HG02678 (cell line): Measurements from ENCODE around the gene NADK2.

ENCODE experiments used
- ATAC-seq: cut with Tn5 transposase; IDR thresholded peaks from one replicate; pipeline ENCODE4 v1.9.1; 2021; ENCODE audit warnings: mild to moderate bottlenecking, moderate library complexity; ENCODE audit not compliant: unreplicated experiment

NADK2 gene

GRCh38 chr5:36164461-36164860 lies 77.3 kb downstream of the NADK2 start:
- ATAC-seq = no peak

- ATAC-seq = no peak
Measured at GRCh38 chr5:36162810-36163486, 78.8 kb downstream of the NADK2 start.

GRCh38 chr5:36161361-36161760 lies 80.4 kb downstream of the NADK2 start:
- ATAC-seq = no peak

DNA sequence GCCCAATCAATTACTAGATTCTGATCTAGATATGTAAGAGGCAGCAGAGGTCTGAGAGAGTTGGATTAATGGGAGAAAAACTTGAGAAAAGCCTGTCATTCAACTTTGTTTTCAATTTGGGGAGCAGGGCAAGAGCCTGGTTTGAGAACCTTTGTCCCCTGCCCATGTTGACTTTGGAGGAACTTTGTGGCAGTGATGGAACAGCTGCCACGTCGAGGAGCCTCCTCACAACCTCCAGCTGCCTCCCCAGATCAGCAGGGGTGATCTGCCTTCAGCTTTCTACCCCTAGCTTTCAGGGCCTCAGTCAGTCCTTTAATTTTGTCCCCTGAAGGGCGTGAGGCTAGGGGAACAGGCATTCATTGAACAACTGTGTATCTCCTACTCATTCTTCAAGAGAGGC lies 81.1 kb downstream of the NADK2 start:
- no peak for ATAC-seq

DNA sequence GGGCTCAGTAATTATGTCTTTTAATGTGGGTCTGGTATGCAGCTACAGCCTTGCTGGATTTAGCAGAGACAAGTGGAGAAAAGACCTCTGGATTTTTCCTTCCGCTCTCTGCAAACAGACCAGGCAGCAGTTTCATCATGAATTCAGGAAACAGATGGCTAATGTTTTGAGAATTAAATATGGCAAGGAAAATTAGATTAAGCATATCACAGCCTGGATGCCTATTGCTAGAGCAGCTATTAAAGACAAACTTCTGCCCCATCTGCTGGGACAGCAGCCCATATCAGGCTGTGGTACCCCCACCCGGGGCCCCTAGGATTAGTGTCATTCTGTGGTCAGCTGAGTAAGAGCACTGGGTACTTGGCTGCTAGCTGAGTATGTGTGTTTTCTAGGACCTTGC lies 83.6 kb downstream of the NADK2 start:
- ATAC-seq = no peak

- ATAC-seq = no peak
Measured at GRCh38 chr5:36156619-36157018, 85.1 kb downstream of the NADK2 start.

GRCh38 chr5:36156121-36156601 lies 85.6 kb downstream of the NADK2 start:
- ATAC-seq = no peak

GRCh38 chr5:36155291-36155690 lies 86.4 kb downstream of the NADK2 start:
- no peak for ATAC-seq

- no peak for ATAC-seq
Measured at GRCh38 chr5:36153726-36154125, 88.0 kb downstream of the NADK2 start.

DNA sequence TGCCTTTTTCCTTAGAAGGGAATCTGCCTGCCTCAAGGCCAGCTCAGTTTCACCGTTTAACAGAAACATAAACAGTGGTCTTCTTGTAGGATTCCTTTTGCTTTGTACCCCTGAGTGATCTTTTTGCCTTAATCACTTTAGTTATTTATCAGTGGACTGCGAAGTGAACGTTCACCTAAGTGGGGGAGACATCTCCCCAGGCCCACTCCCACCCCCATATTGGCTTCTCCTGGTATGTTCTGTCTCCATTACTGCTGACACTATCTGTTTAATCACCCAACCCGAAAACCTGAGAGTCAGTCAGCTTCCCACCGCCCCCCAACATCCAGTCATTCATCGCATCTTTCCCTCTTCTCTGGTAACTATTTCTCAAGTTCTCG lies 88.4 kb downstream of the NADK2 start:
- no peak for ATAC-seq

DNA sequence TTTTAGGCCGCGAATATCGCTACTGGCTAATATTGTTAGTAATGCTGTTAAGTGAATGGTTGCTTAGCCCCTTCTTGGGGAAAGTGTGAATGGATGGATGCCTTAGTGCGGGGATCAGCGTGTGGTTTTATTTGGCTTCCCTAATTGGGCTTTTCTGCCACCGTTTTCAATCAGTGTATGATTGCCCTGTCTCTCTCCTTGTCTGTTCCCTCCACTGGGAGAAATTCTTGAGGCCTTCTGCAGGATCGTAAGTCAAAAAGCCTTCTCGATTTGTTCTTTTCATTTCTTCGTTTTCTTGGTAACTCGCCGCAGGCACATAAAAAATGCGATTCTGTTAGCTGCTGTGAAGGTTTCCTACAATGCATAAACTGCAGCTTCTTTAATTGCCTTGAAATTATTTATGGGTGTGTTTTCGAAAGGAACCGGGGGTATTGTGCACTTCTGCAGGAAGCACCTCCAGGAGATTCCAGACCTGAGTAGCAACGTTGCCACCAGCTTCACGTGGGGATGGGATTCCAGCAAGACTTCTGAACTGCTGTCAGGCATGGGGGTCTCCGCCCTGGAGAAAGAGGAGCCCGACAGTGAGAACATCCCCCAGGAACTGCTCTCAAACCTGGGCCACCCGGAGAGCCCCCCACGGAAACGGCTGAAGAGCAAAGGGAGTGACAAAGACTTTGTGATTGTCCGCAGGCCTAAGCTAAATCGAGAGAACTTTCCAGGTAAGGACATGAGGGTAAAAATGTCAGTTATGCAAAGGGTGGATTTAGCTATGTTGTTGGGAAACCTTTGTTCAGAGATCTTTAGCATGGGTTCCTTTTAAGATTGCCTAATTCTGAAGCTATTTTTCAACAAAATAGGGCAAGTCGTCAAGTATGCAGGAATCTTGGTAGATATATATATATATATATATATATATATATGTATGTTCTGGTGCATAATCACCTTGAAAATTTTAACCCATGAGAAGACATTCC lies 89.1 kb downstream of the NADK2 start:
- no peak for ATAC-seq

DNA sequence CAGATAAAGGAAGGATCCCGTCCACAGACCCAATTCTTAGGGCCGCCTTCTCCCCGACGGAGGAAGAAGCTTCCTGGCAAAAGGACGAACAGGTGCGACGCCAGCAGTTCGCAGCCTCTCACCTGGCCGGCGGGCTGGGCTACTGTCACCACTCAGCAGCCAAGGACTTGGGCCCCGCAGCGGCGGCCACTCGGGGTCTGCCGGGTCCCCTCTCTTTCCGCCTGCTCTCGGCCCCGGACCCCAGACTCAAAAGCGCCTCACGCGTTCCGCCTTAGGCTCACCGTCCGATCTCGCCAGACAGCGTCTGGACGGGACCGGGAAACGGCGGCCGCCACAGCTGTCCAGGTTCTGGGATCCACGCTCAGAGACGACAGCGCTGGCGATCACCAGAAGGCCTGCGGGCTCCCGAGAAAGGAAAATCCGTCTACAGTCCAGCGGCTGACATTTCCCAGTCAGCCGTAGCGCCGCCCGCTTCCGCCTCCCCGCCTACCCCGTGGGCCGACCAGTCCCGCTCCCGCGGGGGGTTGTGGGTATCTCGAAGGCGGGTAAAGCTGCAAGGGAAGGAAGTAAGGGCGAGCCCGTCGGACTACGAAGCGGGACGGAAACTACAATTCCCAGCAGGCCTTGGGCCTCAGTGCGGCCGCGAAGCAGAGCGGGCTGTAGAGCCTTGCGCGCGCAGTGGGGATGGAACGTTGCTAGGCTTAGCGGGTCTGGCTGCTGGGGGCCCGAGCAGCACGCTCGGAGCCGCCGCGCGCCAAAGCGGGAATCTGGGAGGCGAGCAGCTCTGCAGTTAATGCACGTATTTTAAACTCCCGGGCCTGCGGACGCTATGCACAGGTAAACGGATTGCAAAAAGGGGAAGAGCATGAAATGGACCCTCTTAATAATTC lies 90.0 kb downstream of the NADK2 start, which contains the start of the genes LMBRD2 and SKP2:
Gene LMBRD2 (minus strand): TSS at position 454 of the 890 bp plus-strand sequence. CDS start 8,538 bp downstream, outside the sequence.
Gene SKP2 (plus strand): TSS at position 678 of the 890 bp plus-strand sequence. CDS start 152 bp downstream, at position 830.
- ATAC-seq = peak; percentile 99

- ATAC-seq = peak; percentile 25
Measured at GRCh38 chr5:36150676-36151433, 90.9 kb downstream of the NADK2 start.

DNA sequence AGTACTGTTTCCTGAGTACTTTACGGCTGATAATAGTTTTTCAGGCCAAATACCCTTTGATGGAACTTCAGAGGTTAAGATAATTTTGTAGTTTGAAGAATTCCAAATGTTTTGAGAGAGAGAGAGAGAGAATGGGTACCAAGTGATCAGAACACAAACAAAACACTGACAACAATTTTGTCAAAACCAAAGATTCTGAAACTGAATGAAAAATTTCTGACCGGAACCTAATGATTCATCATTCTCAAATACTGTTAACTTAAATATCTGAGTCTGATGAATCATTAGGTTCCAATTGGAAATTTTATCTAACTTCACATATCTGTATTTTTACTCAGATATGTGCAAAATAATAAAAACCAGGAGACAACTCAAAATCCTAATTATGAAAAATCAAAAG lies 94.0 kb downstream of the NADK2 start:
- no peak for ATAC-seq

- no peak for ATAC-seq
Measured at GRCh38 chr5:36146390-36146789, 95.3 kb downstream of the NADK2 start.

- no peak for ATAC-seq
Measured at GRCh38 chr5:36145311-36145710, 96.4 kb downstream of the NADK2 start.
